ENCODE measurements around the gene VWC2.

The VWC2 gene

GRCh38 chr7:49773218-49773935 is at the start of gene VWC2:
TSS of gene VWC2 (plus strand) at chr7:49773638. CDS start at chr7:49775436, 1,798 bp downstream.
- DNase-seq (ENCODE audit: low read depth) = no peak

- no peak for DNase-seq (ENCODE audit: low read depth)
Observed at GRCh38 chr7:49724071-49724470, 49.4 kb upstream of the VWC2 start.

GRCh38 chr7:49731836-49732235 is 41.6 kb upstream of the VWC2 start:
- DNase-seq (ENCODE audit: low read depth) = no peak

- no peak for DNase-seq (ENCODE audit: low read depth)
Observed at GRCh38 chr7:49762666-49763065, 10.8 kb upstream of the VWC2 start.

GRCh38 chr7:49763791-49764190 is 9.6 kb upstream of the VWC2 start:
- no peak for DNase-seq (ENCODE audit: low read depth)

GRCh38 chr7:49766966-49767365 is 6.5 kb upstream of the VWC2 start:
- DNase-seq (ENCODE audit: low read depth) = no peak

GRCh38 chr7:49767719-49768118 is 5.7 kb upstream of the VWC2 start:
- DNase-seq (ENCODE audit: low read depth) = no peak

- DNase-seq (ENCODE audit: low read depth) = no peak
Observed at GRCh38 chr7:49768254-49768653, 5.2 kb upstream of the VWC2 start.

- DNase-seq (ENCODE audit: low read depth) = no peak
Observed at GRCh38 chr7:49768835-49769234, 4.6 kb upstream of the VWC2 start.

GRCh38 chr7:49769285-49769857 is 4.1 kb upstream of the VWC2 start:
- DNase-seq (ENCODE audit: low read depth) = no peak

- DNase-seq (ENCODE audit: low read depth) = no peak
Observed at GRCh38 chr7:49770838-49771237, 2.6 kb upstream of the VWC2 start.

- DNase-seq (ENCODE audit: low read depth) = no peak
Observed at GRCh38 chr7:49771427-49772176, 1.8 kb upstream of the VWC2 start.

GRCh38 chr7:49772916-49773217 is 571 bp upstream of the VWC2 start:
- no peak for DNase-seq (ENCODE audit: low read depth)

- DNase-seq (ENCODE audit: low read depth) = no peak
Observed at GRCh38 chr7:49773936-49774458, 559 bp downstream of the VWC2 start.

- no peak for DNase-seq (ENCODE audit: low read depth)
Observed at GRCh38 chr7:49774459-49775064, 1.1 kb downstream of the VWC2 start.

GRCh38 chr7:49775065-49775948 is 1.9 kb downstream of the VWC2 start:
- no peak for DNase-seq (ENCODE audit: low read depth)

- no peak for DNase-seq (ENCODE audit: low read depth)
Observed at GRCh38 chr7:49775949-49776443, 2.6 kb downstream of the VWC2 start.

- DNase-seq (ENCODE audit: low read depth) = no peak
Observed at GRCh38 chr7:49776994-49777393, 3.6 kb downstream of the VWC2 start.

GRCh38 chr7:49778731-49779270 is 5.4 kb downstream of the VWC2 start:
- no peak for DNase-seq (ENCODE audit: low read depth)

- no peak for DNase-seq (ENCODE audit: low read depth)
Observed at GRCh38 chr7:49780953-49781352, 7.5 kb downstream of the VWC2 start.

GRCh38 chr7:49781996-49782395 is 8.6 kb downstream of the VWC2 start:
- no peak for DNase-seq (ENCODE audit: low read depth)
